Activated CD8-positive, alpha-beta memory T cell treated with anti-CD3 and anti-CD28 coated beads for 36 hours (primary cell): ENCODE measurements around the gene JAGN1. TPM values are rescaled to one million over a fixed set of nuclear protein-coding genes. Genes with fewer than 3 reads are reported as not detected.

Source experiments
- CTCF ChIA-PET: fragments of 350-600 bp; sonication (Branson Sonifier 250); formaldehyde crosslinking; loops from one replicate; lab custom pipeline; 2021; ENCODE audit warnings: antibody characterized with exemption; lab: Charles Lee
- POLR2A ChIA-PET: fragments of 350-600 bp; sonication (Branson Sonifier 250); formaldehyde crosslinking; loops from one replicate; lab custom pipeline; 2021; ENCODE audit warnings: antibody characterized with exemption; lab: Charles Lee
- total RNA-seq, 2 experiments: library from RNA; stranded (reverse); gene quantifications; one replicate each; pipeline ENCODE4 v1.2.3, GENCODE V29; 2021

The JAGN1 gene
- total RNA-seq, 2 experiments from 2014 or later, result 51.8 to 53.3 TPM

DNA sequence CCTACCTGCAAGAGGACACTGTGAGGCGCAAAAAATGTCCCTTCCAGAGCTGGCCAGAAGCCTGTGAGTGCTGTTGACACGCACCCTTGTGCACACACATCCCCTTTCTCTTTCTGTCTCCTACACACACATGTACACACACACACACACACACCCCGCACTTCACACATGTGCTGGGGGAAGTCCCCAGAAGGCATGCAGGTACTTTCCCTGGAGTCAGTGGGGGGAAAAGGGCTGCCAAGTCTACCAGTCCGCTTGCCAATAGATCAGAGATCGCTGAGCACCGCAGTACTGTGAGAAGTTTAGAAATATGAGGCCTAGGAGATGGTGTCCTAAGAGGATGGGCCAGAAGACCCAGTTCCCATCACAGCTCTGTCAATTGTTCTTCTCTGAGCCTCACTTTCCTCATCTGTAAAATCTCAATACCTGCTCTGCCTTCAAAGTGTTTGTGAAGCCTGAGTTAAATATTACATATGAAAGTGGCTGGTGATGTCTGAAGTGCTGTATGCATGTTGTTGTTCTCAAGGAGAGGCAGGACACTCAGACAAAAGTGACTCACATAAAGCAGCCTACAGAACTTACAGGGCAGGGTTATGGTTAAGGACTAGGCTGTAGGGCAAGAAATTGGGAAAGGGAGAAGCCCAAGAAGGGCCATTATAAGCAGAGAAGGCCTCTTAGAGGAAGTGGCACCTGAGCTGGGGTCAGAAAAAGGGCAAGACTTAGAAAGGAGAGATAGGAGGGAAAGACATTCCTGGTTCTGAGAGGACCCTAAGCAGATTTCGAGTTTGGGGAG lies 19.0 kb downstream of the JAGN1 start:
- ChIA-PET CTCF (no interaction called here), POLR2A (no interaction called here)

DNA sequence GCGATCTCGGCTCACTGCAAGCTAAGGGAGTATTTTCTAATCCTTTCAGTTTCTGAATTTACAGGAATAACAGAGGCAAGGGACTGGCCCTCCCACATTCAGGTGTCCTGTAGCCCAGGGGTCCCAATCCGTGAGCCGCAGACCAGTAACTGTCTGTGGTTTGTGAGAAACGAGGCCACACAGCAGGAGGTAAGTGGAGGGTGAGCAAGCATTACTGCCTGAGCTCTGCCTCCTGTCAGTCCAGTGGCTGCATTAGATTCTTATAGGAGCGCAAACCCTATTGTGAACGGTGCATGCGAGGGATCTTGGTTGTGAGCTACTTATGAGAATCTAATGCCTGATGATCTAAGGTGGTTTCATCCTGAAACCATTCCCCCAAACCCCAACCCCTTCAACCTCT lies 21.5 kb downstream of the JAGN1 start:
- ChIA-PET POLR2A (interaction anchor here (0.6 kb wide), 1 partner anchor 21 kb away, joined by 3 read pairs; no protein-coding TSS in a partner anchor), CTCF (interaction anchor here (1.3 to 3.3 kb wide), 2 partner anchors 20 to 65 kb away, joined by 4 to 14 read pairs; partner anchors contain the start of gene CRELD1)

- ChIA-PET POLR2A (interaction anchor here (0.6 kb wide), 1 partner anchor 20 kb away, joined by 3 read pairs; no protein-coding TSS in a partner anchor), CTCF (interaction anchor here (1.1 to 3.3 kb wide), 3 partner anchors 20 to 66 kb away, joined by 4 to 14 read pairs (median 4); partner anchors contain the start of gene CRELD1)
Observed at GRCh38 chr3:9912294-9912935, 22.0 kb downstream of the JAGN1 start.

DNA sequence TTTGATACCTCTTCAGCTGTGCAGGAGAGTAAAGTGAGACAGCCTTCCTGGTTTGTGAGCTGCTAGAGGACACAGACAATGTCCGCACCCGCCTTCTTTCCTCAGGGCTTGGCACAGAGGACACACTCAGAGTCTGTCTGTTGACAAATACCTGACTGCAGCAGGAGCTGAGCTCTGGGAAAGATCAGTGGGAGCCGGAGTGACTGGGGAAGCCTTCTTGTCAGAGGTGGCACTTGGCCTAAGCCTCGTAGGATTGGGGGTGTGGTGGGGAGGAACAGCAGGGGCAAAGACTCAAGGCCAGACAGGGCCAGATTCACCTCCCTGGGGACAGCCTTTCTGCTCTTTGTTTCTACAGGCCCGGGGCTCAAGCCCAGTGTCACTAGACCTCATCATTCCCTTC lies 23.2 kb downstream of the JAGN1 start:
- ChIA-PET POLR2A (interaction anchor here (1.1 kb wide), 1 partner anchor 22 kb away, joined by 3 read pairs; no protein-coding TSS in a partner anchor), CTCF (interaction anchor here (0.6 to 4.0 kb wide), 4 partner anchors 16 to 273 kb away, joined by 3 to 15 read pairs (median 4); partner anchors contain the start of gene CRELD1)

- ChIA-PET CTCF (interaction anchor here (0.6 to 4.0 kb wide), 4 partner anchors 16 to 272 kb away, joined by 3 to 15 read pairs (median 4); partner anchors contain the start of gene CRELD1), POLR2A (interaction anchor here (1.1 kb wide), 1 partner anchor 23 kb away, joined by 3 read pairs; no protein-coding TSS in a partner anchor)
Observed at GRCh38 chr3:9914011-9914410, 23.6 kb downstream of the JAGN1 start.

- ChIA-PET POLR2A (interaction anchor here (0.9 to 1.1 kb wide), 2 partner anchors 23 to 25 kb away, joined by 3 read pairs; no protein-coding TSS in a partner anchor), CTCF (interaction anchor here (1.1 to 4.0 kb wide), 2 partner anchors 17 to 18 kb away, joined by 3 to 15 read pairs; partner anchors contain the start of gene CRELD1)
Observed at GRCh38 chr3:9914559-9915253, 24.3 kb downstream of the JAGN1 start.

DNA sequence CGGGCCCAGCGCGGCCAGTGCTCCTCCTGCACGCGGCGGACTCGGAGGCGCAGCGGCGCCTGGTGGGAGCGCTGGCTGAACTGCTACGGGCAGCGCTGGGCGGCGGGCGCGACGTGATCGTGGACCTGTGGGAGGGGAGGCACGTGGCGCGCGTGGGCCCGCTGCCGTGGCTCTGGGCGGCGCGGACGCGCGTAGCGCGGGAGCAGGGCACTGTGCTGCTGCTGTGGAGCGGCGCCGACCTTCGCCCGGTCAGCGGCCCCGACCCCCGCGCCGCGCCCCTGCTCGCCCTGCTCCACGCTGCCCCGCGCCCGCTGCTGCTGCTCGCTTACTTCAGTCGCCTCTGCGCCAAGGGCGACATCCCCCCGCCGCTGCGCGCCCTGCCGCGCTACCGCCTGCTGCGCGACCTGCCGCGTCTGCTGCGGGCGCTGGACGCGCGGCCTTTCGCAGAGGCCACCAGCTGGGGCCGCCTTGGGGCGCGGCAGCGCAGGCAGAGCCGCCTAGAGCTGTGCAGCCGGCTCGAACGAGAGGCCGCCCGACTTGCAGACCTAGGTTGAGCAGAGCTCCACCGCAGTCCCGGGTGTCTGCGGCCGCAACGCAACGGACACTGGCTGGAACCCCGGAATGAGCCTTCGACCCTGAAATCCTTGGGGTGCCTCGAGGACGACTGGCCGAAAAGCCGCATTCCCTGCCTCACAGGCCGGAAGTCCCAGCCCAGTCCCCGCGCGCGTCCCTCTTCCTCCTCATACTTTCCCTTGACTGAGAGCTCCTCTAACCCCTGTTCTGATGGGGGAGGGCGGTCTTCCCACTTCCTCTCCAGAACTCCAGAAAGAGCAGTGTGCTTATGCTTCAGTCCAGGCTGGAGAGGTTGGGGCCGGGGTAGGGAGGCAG lies 25.1 kb downstream of the JAGN1 start:
- CTCF ChIA-PET, result interaction anchor here (4.0 kb wide), 1 partner anchor 17 kb away, joined by 15 read pairs; the partner anchor contains the start of gene CRELD1
- POLR2A ChIA-PET, result interaction anchor here (0.7 to 1.3 kb wide), 3 partner anchors 24 to 71 kb away, joined by 3 to 4 read pairs (median 4); no protein-coding TSS in a partner anchor

DNA sequence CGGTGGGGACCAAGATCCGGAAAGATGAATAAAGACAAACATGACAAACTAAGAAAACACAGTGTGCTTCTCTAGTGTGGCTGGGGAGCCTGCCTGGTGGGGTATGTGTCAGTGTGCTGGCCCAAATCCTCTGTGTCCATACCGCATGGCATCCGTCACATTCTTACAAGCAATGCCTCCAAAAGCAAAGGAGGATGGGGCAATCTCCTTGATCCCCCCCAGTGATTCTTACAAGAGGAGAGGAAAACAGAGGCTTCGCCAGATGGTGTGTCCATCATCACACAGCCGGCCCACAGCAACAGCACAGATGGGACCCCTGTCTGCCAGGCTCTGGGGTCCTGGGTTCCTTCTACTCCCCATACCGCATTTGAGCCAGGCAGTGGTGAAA lies 25.9 kb downstream of the JAGN1 start:
- CTCF ChIA-PET, result interaction anchor here (4.0 kb wide), 1 partner anchor 16 kb away, joined by 15 read pairs; the partner anchor contains the start of gene CRELD1
- POLR2A ChIA-PET, result interaction anchor here (1.3 kb wide), 1 partner anchor 25 kb away, joined by 4 read pairs; no protein-coding TSS in a partner anchor

DNA sequence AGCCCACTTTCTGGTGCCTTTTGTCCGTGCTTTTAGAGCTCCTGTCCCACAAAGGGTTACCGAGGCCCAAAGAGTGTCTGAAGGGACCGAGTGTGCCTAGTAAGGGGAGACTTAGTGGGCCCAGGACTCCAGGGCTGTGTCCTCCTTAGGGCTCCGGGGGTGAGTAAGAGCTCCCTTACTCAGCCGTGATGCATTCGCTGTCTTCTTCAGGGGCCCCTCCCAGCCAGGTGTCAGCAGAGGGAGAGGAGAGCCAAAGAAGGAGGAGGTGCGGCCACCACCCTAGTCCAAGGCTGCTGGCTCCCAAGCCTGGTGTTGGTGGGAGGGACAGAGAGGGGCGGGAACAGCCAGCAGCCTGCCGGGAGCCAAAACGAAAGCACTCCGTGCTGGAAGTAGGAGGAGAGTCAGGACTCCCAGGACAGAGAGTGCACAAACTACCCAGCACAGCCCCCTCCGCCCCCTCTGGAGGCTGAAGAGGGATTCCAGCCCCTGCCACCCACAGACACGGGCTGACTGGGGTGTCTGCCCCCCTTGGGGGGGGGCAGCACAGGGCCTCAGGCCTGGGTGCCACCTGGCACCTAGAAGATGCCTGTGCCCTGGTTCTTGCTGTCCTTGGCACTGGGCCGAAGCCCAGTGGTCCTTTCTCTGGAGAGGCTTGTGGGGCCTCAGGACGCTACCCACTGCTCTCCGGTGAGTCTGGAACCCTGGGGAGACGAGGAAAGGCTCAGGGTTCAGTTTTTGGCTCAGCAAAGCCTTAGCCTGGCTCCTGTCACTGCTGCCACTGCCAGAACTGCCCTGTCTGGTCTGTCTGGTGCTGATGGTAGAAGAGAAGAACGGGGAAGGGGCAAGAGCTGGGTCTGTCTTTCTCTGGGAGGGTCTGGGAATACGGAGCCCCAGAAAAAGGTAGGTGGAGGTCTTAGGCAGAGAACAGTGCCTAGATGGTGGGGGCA lies 26.6 kb downstream of the JAGN1 start, which contains the start of gene IL17RC:
Gene IL17RC, plus strand, starts transcription at position 365 of the 947 bp plus-strand sequence. Its CDS starts 218 bp downstream, at position 583.
- CTCF ChIA-PET, result interaction anchor here (4.0 kb wide), 1 partner anchor 15 kb away, joined by 15 read pairs; the partner anchor contains the start of gene CRELD1
- POLR2A ChIA-PET, result interaction anchor here (1.3 kb wide), 1 partner anchor 26 kb away, joined by 4 read pairs; no protein-coding TSS in a partner anchor

- CTCF ChIA-PET, result interaction anchor here (0.8 kb wide), 1 partner anchor 15 kb away, joined by 3 read pairs; no protein-coding TSS in a partner anchor
- POLR2A ChIA-PET, result no interaction called here
Observed at GRCh38 chr3:9917820-9918219, 27.4 kb downstream of the JAGN1 start.

DNA sequence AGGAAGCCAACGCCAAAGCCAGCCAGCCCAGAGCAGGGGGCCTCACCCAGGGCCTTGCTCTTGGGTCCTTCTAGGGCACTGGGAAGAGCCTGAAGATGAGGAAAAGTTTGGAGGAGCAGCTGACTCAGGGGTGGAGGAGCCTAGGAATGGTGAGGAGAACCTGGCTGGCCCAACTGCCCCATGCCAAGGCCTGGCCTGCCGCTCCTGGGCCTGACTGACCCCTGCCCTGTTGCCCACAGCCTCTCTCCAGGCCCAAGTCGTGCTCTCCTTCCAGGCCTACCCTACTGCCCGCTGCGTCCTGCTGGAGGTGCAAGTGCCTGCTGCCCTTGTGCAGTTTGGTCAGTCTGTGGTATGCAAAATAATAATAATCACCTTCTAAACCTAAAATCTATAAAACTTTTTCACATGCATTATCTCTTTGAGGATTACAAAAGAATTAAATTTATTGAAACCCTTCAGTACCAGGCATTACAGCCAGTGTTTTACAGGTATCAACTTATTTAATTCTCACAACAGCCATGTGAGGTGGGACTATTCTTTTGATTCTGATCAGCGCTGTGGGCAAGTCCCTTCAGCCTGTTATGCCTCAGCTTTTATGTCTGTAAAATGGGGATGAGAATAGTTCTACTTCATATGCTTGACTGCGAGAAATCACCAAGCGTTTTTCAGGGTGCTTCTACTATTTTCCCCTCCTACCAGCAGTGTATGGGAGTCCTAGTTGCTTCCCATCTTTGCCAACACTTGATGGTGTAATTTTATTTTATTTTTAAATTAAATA lies 28.0 kb downstream of the JAGN1 start:
- ChIA-PET POLR2A (no interaction called here), CTCF (interaction anchor here (0.8 kb wide), 1 partner anchor 14 kb away, joined by 3 read pairs; no protein-coding TSS in a partner anchor)

- POLR2A ChIA-PET, result no interaction called here
- CTCF ChIA-PET, result no interaction called here
Observed at GRCh38 chr3:9928158-9928557, 37.7 kb downstream of the JAGN1 start.

GRCh38 chr3:9930804-9931418 lies 40.5 kb downstream of the JAGN1 start:
- POLR2A ChIA-PET, result interaction anchor here (0.5 kb wide), 1 partner anchor 9 kb away, joined by 3 read pairs; no protein-coding TSS in a partner anchor
- CTCF ChIA-PET, result interaction anchor here (0.5 to 3.5 kb wide), 9 partner anchors 15 to 200 kb away, joined by 3 to 18 read pairs (median 5); partner anchors contain the start of genes EMC3, IL17RC, JAGN1 and RPUSD3

- CTCF ChIA-PET, result interaction anchor here (0.6 to 3.5 kb wide), 19 partner anchors 14 to 377 kb away, joined by 3 to 18 read pairs (median 4); partner anchors contain the start of genes IL17RC, JAGN1, OGG1 and PRRT3
Observed at GRCh38 chr3:9932535-9932842, 42.1 kb downstream of the JAGN1 start.

More at GRCh38 chr3:9932535-9932842, 42.1 kb downstream of the JAGN1 start:
- POLR2A ChIA-PET, result interaction anchor here (0.6 to 2.0 kb wide), 13 partner anchors 12 to 570 kb away, joined by 3 to 27 read pairs (median 5); partner anchors contain the start of genes EMC3, IL17RE, JAGN1 and THUMPD3
